HCT116 (cell line): ENCODE measurements around the gene ABCB7. TPM values are rescaled to one million over a fixed set of nuclear protein-coding genes. Genes with fewer than 3 reads are reported as not detected.

Experiments
- ATAC-seq: fragments of 200-7000 bp; cut with Tn5 transposase; 2 replicates; pipeline ENCODE4 v1.9.1; 2020; ENCODE audit warnings: mild to moderate bottlenecking, moderate library complexity
- BruUV-seq: library from RNA; stranded (reverse); fragments of 400-500 nt; replicated peaks from 2 replicates; lab custom pipeline; 2021; lab: Mats Ljungman, UMichigan
- CTCF ChIA-PET: fragments of 300-600 bp; sonication (Branson Sonifier 250); formaldehyde crosslinking; loops from one replicate; lab custom pipeline; 2021; ENCODE audit warnings: antibody characterized with exemption; lab: Charles Lee
- POLR2A ChIA-PET: fragments of 300-600, 350-600 bp; sonication (Branson Sonifier 250); formaldehyde crosslinking; loops from one replicate; lab custom pipeline; 2021; ENCODE audit warnings: antibody characterized with exemption; lab: Charles Lee
- RAD21 ChIA-PET, 2 experiments: fragments of 300-600 bp; sonication (Branson Sonifier 250); formaldehyde crosslinking; loops; one replicate each; lab custom pipeline; 2023; ENCODE audit warnings: low total read pairs in 2 of 2; ENCODE audit not compliant: uncharacterized antibody in 2 of 2, unreplicated experiment in 2 of 2, low non-redundant PET in 1 of 2; lab: Charles Lee
- DNase-seq: peaks from one replicate; pipeline ENCODE4 v3.0.0-alpha.2; 2010; ENCODE audit warnings: low read depth, low spot score
- H2AFZ ChIP-seq: fragments of 200-600 bp; shearing (Covaris generic), sonication (generic); 2 replicates; pipeline ENCODE4 v1.6.1; 2017; ENCODE audit warnings: low read depth, mixed run types, mixed read lengths, antibody characterized with exemption, low read length; ENCODE audit not compliant: poor library complexity, severe bottlenecking
- H3K27ac ChIP-seq: 2 replicates; pipeline ENCODE4 v1.5.1; 2012; ENCODE audit warnings: low read depth, low read length
- H3K27me3 ChIP-seq: fragments of 200-600 bp; sonication (generic); 2 replicates; pipeline ENCODE4 v1.6.1; 2016; ENCODE audit warnings: mixed run types, low read length, mixed read lengths; ENCODE audit not compliant: insufficient read depth
- H3K36me3 ChIP-seq, 2 experiments: fragments of 200-500 bp in 1 of 2; fragments of 200-600 bp in 1 of 2; sonication (Bioruptor generic) in 1 of 2; sonication (generic) in 1 of 2; 2 replicates each; pipeline versions ENCODE4 v1.5.1 to v1.6.1; 2014 to 2016; ENCODE audit warnings: low read length in 2 of 2, inconsistent platforms in 1 of 2, mixed read lengths in 1 of 2, mixed run types in 1 of 2; ENCODE audit not compliant: insufficient read depth in 2 of 2, control insufficient read depth in 1 of 2
- H3K4me1 ChIP-seq, 2 experiments: fragments of 200-600 bp in 1 of 2; sonication (generic) in 1 of 2; 2 replicates each; pipeline versions ENCODE4 v1.5.1 to v1.6.1; 2012 to 2017; ENCODE audit warnings: low read length in 2 of 2, inconsistent platforms in 1 of 2, mild to moderate bottlenecking in 1 of 2, mixed read lengths in 1 of 2, mixed run types in 1 of 2, moderate library complexity in 1 of 2; ENCODE audit not compliant: insufficient read depth in 2 of 2, control insufficient read depth in 1 of 2
- H3K4me2 ChIP-seq: fragments of 200-600 bp; sonication (generic); 2 replicates; pipeline ENCODE4 v1.6.1; 2017; ENCODE audit warnings: mixed run types, low read length, mixed read lengths
- H3K4me3 ChIP-seq, 2 experiments: fragments of 200-600 bp in 1 of 2; sonication (generic) in 1 of 2; replicated peaks in 1 of 2; 2 replicates each; pipeline ENCODE4 v1.5.1; 2011 to 2016; ENCODE audit warnings: low read length in 2 of 2, control low read depth in 1 of 2, low read depth in 1 of 2, mild to moderate bottlenecking in 1 of 2, mixed read lengths in 1 of 2, mixed run types in 1 of 2
- H3K79me2 ChIP-seq: fragments of 200-600 bp; sonication (generic); 2 replicates; pipeline ENCODE4 v1.6.1; 2017; ENCODE audit warnings: mild to moderate bottlenecking, mixed run types, low read length, moderate library complexity, mixed read lengths; ENCODE audit not compliant: insufficient read depth
- H3K9ac ChIP-seq: fragments of 200-600 bp; sonication (generic); 2 replicates; pipeline ENCODE4 v1.6.1; 2016; ENCODE audit warnings: low read length, mixed read lengths
- H3K9me2 ChIP-seq: fragments of 200-600 bp; sonication (generic), shearing (Covaris generic); 2 replicates; pipeline ENCODE4 v1.6.1; 2017; ENCODE audit warnings: mixed run types, mild to moderate bottlenecking, moderate library complexity; ENCODE audit not compliant: insufficient read depth
- H3K9me3 ChIP-seq, 2 experiments: fragments of 200-500 bp in 1 of 2; fragments of 200-600 bp in 1 of 2; sonication (Bioruptor generic) in 1 of 2; sonication (generic) in 1 of 2; 2 replicates each; pipeline ENCODE4 v1.6.1; 2014 to 2017; ENCODE audit warnings: low read length in 2 of 2, mixed read lengths in 2 of 2, inconsistent platforms in 1 of 2, low read depth in 1 of 2, mild to moderate bottlenecking in 1 of 2, mixed run types in 1 of 2, moderate library complexity in 1 of 2; ENCODE audit not compliant: control insufficient read depth in 1 of 2, insufficient read depth in 1 of 2
- H4K20me1 ChIP-seq: fragments of 200-600 bp; sonication (generic), shearing (Covaris generic); 2 replicates; pipeline ENCODE4 v1.6.1; 2017; ENCODE audit warnings: mixed run types, mild to moderate bottlenecking, moderate library complexity; ENCODE audit not compliant: insufficient read depth
- CBX3 ChIP-seq: IDR thresholded peaks from 2 replicates; pipeline ENCODE4 v1.6.1; 2012; ENCODE audit warnings: low read depth
- EGR1 ChIP-seq: IDR thresholded peaks from 2 replicates; pipeline ENCODE4 v1.6.1; 2012; ENCODE audit warnings: low read depth
- FOSL1 ChIP-seq: IDR thresholded peaks from 2 replicates; pipeline ENCODE4 v1.6.1; 2012; ENCODE audit warnings: low read depth
- SRF ChIP-seq: IDR thresholded peaks from 2 replicates; pipeline ENCODE4 v1.6.1; 2012; ENCODE audit warnings: low read depth
- YY1 ChIP-seq: IDR thresholded peaks from 2 replicates; pipeline ENCODE4 v1.6.1; 2011; ENCODE audit warnings: low read length, low read depth, moderate library complexity, mild to moderate bottlenecking; ENCODE audit not compliant: insufficient replicate concordance; ENCODE audit errors: extremely low read depth
- ZFX ChIP-seq: fragments of 450-650 bp; IDR thresholded peaks from 2 replicates; pipeline ENCODE4 v1.6.1; 2017
- ZNF274 ChIP-seq: fragments of 200-500 bp; sonication (Bioruptor generic); IDR thresholded peaks from 2 replicates; pipeline ENCODE4 v1.6.1; 2014; ENCODE audit warnings: mild to moderate bottlenecking, low read depth, low read length, inconsistent platforms
- intact Hi-C: fragments of 100-400 bp; cut with micrococcal nuclease; formaldehyde crosslinking; loops from 2 replicates; pipeline ENCODE4 v1.10.0; 2022
- total RNA-seq: library from RNA; stranded (reverse); gene quantifications from one replicate; pipeline ENCODE4 v1.2.1, GENCODE V29; 2021; ENCODE audit not compliant: unreplicated experiment

Gene ABCB7
- total RNA-seq, 1 experiment from 2014 or later: 24.6 TPM

GRCh38 chrX:75149654-75150053, 6.4 kb downstream of the ABCB7 start:
- no peak overlapping the region for H2AFZ ChIP-seq
- no peak overlapping the region for H3K4me3 ChIP-seq
- ChIA-PET RAD21 (no interaction called here), POLR2A (no interaction called here), CTCF (no interaction called here)
- no peaks in the 10 kb centered on the region for H3K9me3 ChIP-seq
- H3K4me2 ChIP-seq: no peak overlapping the region
- peaks cover 41% of the 10 kb centered on the region for H3K79me2 ChIP-seq
- no peaks in the 10 kb centered on the region for H3K36me3 ChIP-seq
- H3K27me3 ChIP-seq: no peaks in the 10 kb centered on the region
- intact Hi-C loops: no loop called here
- no peak overlapping the region for H3K9ac ChIP-seq
- H3K27ac ChIP-seq: no peak overlapping the region
- TF ChIP-seq CBX3 (no peak), FOSL1 (no peak)
- ATAC-seq (no peak), DNase-seq (no peak)
- no TSS peak for BruUV-seq
- H3K4me1 ChIP-seq: no peaks in the 10 kb centered on the region
- H3K9me2 ChIP-seq: no peaks in the 10 kb centered on the region
- H4K20me1 ChIP-seq: no peaks in the 10 kb centered on the region; the same call in 1 of the 2 replicates

GRCh38 chrX:75132672-75133071, 23.4 kb downstream of the ABCB7 start:
- POLR2A ChIA-PET: no interaction called here
- RAD21 ChIA-PET: no interaction called here
- Histone ChIP-seq H3K9me2 (no peaks in the 10 kb centered on the region), H3K9me3 (no peaks in the 10 kb centered on the region), H3K27me3 (no peaks in the 10 kb centered on the region), H3K79me2 (peaks cover 34% of the 10 kb centered on the region), H3K36me3 (no peaks in the 10 kb centered on the region), H3K9ac (no peak overlapping the region), H2AFZ (no peak overlapping the region), H3K4me3 (no peak overlapping the region), H3K4me2 (no peak overlapping the region), H4K20me1 (no peaks in the 10 kb centered on the region), H3K4me1 (no peaks in the 10 kb centered on the region), H3K27ac (no peak overlapping the region)
- intact Hi-C loops: no loop called here
- DNase-seq: no peak
- no peak for ATAC-seq
- no TSS peak for BruUV-seq
- TF ChIP-seq ZNF274: no peak
- no peak for TF ChIP-seq SRF
- no peak for TF ChIP-seq EGR1
- TF ChIP-seq YY1: no peak
- TF ChIP-seq ZFX: no peak
- TF ChIP-seq CBX3: no peak
- CTCF ChIA-PET: no interaction called here
